HepG2 (cell line): ENCODE results near the gene ZBTB4. TPM values are rescaled to one million over a fixed set of nuclear protein-coding genes. Genes with fewer than 3 reads are reported as not detected.
A peak's percentile ranks its signal among the peaks of the same experiment; 100 is the strongest.

Experiments
- EED ChIP-seq: sonication (generic); formaldehyde crosslinking; IDR thresholded peaks from 2 replicates; pipeline ENCODE4 v1.5.0; 2020; ENCODE audit warnings: mild to moderate bottlenecking, missing genetic modification reagents
- FOXM1 ChIP-seq: sonication (generic); formaldehyde crosslinking; IDR thresholded peaks from 2 replicates; pipeline ENCODE4 v1.5.0; 2020; ENCODE audit warnings: missing genetic modification reagents
- GLI4 ChIP-seq: sonication (generic); formaldehyde crosslinking; IDR thresholded peaks from 2 replicates; pipeline ENCODE4 v1.5.1; 2020; ENCODE audit warnings: missing genetic modification reagents, mild to moderate bottlenecking, moderate library complexity, borderline replicate concordance
- HMGA1 ChIP-seq: sonication (generic); formaldehyde crosslinking; conservative IDR thresholded peaks from 2 replicates; pipeline ENCODE4 v1.4.0; 2020; ENCODE audit warnings: missing genetic modification reagents
- KAT8 ChIP-seq: IDR thresholded peaks from 2 replicates; pipeline ENCODE4 v1.6.1; 2016; ENCODE audit warnings: missing genetic modification reagents, missing compliant biosample characterization
- KDM5B ChIP-seq: sonication (generic); formaldehyde crosslinking; IDR thresholded peaks from 2 replicates; pipeline ENCODE4 v1.4.0; 2020; ENCODE audit warnings: missing genetic modification reagents, mild to moderate bottlenecking, borderline replicate concordance
- KLF16 ChIP-seq, 2 experiments: sonication (generic) in 1 of 2; formaldehyde crosslinking in 1 of 2; IDR thresholded peaks; 2 replicates each; pipeline versions ENCODE4 v1.6.1 to v1.8.0; 2016 to 2023; ENCODE audit warnings: missing genetic modification reagents in 2 of 2, missing compliant biosample characterization in 1 of 2
- MTERF4 ChIP-seq: sonication (generic); formaldehyde crosslinking; IDR thresholded peaks from 2 replicates; pipeline ENCODE4 v1.8.0; 2023; ENCODE audit warnings: mild to moderate bottlenecking, missing genetic modification reagents
- NR2F6 ChIP-seq, 2 experiments: IDR thresholded peaks; 2 replicates each; pipeline ENCODE4 v1.6.1; 2016; ENCODE audit warnings: antibody characterized with exemption in 1 of 2, mild to moderate bottlenecking in 1 of 2
- SKIL ChIP-seq: sonication (generic); formaldehyde crosslinking; IDR thresholded peaks from 2 replicates; pipeline ENCODE4 v1.8.0; 2022; ENCODE audit warnings: missing genetic modification reagents, mild to moderate bottlenecking, moderate library complexity, borderline replicate concordance
- SOX5 ChIP-seq: IDR thresholded peaks from 2 replicates; pipeline ENCODE4 v1.6.1; 2016; ENCODE audit warnings: borderline replicate concordance
- STAG1 ChIP-seq: sonication (generic); formaldehyde crosslinking; IDR thresholded peaks from 2 replicates; pipeline ENCODE4 v1.4.0; 2020; ENCODE audit warnings: missing genetic modification reagents
- SYNCRIP ChIP-seq: fragments of 200-400 bp; formaldehyde crosslinking; IDR thresholded peaks from 2 replicates; pipeline ENCODE4 v1.6.1; 2018; ENCODE audit warnings: mild to moderate bottlenecking, low read depth, low read length; ENCODE audit not compliant: insufficient read depth
- ZBED4 ChIP-seq: sonication (generic); formaldehyde crosslinking; IDR thresholded peaks from 2 replicates; pipeline ENCODE4 v1.4.0; 2020; ENCODE audit warnings: missing genetic modification reagents, borderline replicate concordance
- ZKSCAN1 ChIP-seq: fragments of 150-350 bp; IDR thresholded peaks from 2 replicates; pipeline ENCODE4 v1.6.1; 2014; ENCODE audit warnings: low read length
- ZNF543 ChIP-seq: sonication (generic); formaldehyde crosslinking; IDR thresholded peaks from 2 replicates; pipeline ENCODE4 v1.4.0; 2020; ENCODE audit warnings: mild to moderate bottlenecking, missing genetic modification reagents
- ZNF800 ChIP-seq: sonication (generic); formaldehyde crosslinking; IDR thresholded peaks from 2 replicates; pipeline ENCODE4 v1.4.0; 2020; ENCODE audit warnings: missing genetic modification reagents
- ZSCAN12 ChIP-seq: sonication (generic); formaldehyde crosslinking; IDR thresholded peaks from 2 replicates; pipeline ENCODE4 v1.9.0; 2021; ENCODE audit warnings: mild to moderate bottlenecking, missing genetic modification reagents
- ZSCAN22 ChIP-seq: sonication (generic); formaldehyde crosslinking; IDR thresholded peaks from 2 replicates; pipeline ENCODE4 v1.4.0; 2020; ENCODE audit warnings: mild to moderate bottlenecking, missing genetic modification reagents
- ZSCAN25 ChIP-seq: sonication (generic); formaldehyde crosslinking; IDR thresholded peaks from 2 replicates; pipeline ENCODE4 v1.8.0; 2022; ENCODE audit warnings: mild to moderate bottlenecking, missing genetic modification reagents
- polyA plus RNA-seq, 8 experiments: library from polyadenylated mRNA; depleted of rRNA in 3 of 8; stranded (reverse) in 7 of 8; unstranded in 1 of 8; fragments of >200 nt; fragmentation: Illumina TruSeq in 4 of 8; extraction: Trizol in 4 of 8; gene quantifications; 2 replicates each; pipeline versions ENCODE4 v1.2.1 to v1.2.3, GENCODE V29; 2011 to 2016; ENCODE audit warnings: low read depth in 4 of 8, missing spikeins in 1 of 8, mixed read lengths in 1 of 8; ENCODE audit not compliant: insufficient read depth in 1 of 8
- total RNA-seq, 5 experiments: library from RNA; depleted of rRNA; stranded (reverse); fragments of >200 nt; fragmentation: Illumina TruSeq; extraction: Trizol; gene quantifications; 2 replicates each; pipeline ENCODE4 v1.2.3, GENCODE V29; 2016; ENCODE audit warnings: low read depth in 1 of 5

The ZBTB4 gene
- total and polyA plus RNA-seq, 2 of the 13 experiments (the other 11 are each of a cell fraction or from before 2014, with no cell fraction given), result 4.3 to 7.4 TPM

GRCh38 chr17:7444682-7445618, 34.5 kb downstream of the ZBTB4 start, which contains the start of gene CHRNB1 (continued):
- TF ChIP-seq SOX5 (CRISPR knock-in tag) (no peak), ZNF800 (CRISPR knock-in tag) (peak; percentile 59; the same call in 1 of the 2 replicates), FOXM1 (CRISPR knock-in tag) (no peak), ZKSCAN1 (no peak), HMGA1 (CRISPR knock-in tag) (no peak), ZSCAN25 (peak; percentile 25; the same call in 1 of the 2 replicates), KLF16 (CRISPR knock-in tag; IDR thresholded peaks at IDR 0.05) (peak in 1 of 2 experiments; percentile 27; a peak in 1 of 4 replicates), ZBED4 (CRISPR knock-in tag) (0 out of 2 replicates have a peak, but pooled peaks have one; percentile 28), EED (0 out of 2 replicates have a peak, but pooled peaks have one; percentile 56), ZNF543 (CRISPR knock-in tag) (peak; percentile 44), MTERF4 (CRISPR knock-in tag) (0 out of 2 replicates have a peak, but pooled peaks have one; percentile 5), ZSCAN12 (no peak), ZSCAN22 (no peak), SKIL (CRISPR knock-in tag) (0 out of 2 replicates have a peak, but pooled peaks have one; percentile 33), STAG1 (CRISPR knock-in tag) (peak; percentile 3; the same call in 1 of the 2 replicates), SYNCRIP (no peak), GLI4 (CRISPR knock-in tag) (no peak), KDM5B (CRISPR knock-in tag) (peak; percentile 87), NR2F6 (IDR thresholded peaks at IDR 0.05) (peak; percentile 57; the same call in 1 of the 2 replicates), NR2F6 (CRISPR knock-in tag; IDR thresholded peaks at IDR 0.05) (peak; percentile 82), KAT8 (CRISPR knock-in tag) (peak; percentile 46; the same call in 1 of the 2 replicates)
